Measurements from ENCODE around the gene SMG6. TPM values are rescaled to one million over a fixed set of nuclear protein-coding genes. Genes with fewer than 3 reads are reported as not detected.

SMG6 gene
- total and polyA plus RNA-seq, 2 of the 8 experiments (the other 6 are each of a cell fraction or from before 2014, with no cell fraction given) = 18.5 to 25.2 TPM

DNA sequence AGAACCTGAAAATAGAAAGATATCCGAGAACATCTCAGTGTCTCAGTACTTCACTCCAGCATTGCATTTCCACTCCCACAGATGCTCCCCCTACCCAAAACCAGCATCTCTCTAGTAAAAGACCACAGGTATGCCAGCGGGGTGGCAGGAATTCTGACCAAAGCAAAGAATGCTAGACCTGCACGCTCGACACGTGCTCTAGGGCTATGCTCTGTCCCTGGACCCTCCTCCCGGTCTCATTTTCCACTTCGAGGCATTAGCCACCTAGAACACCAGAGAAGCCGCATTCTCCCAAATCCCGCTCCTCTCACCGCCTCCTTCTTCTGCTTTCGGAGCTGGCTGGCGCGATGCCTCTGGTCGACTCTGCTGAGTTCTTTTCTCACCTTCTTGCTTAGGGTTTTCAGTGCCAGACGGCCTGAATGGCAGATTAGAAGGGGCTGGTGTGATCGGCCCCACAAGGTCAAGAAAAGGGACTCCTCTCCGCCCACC is 32.2 kb upstream of the SMG6 start:
- Histone ChIP-seq H4K91ac (replicated peaks; ENCODE audit: insufficient read length, low read length) (peak overlapping the region; percentile 75), H2BK120ac (replicated peaks; ENCODE audit: low read depth, low read length) (no peak overlapping the region), H2AFZ (ENCODE audit: low read length) (0 out of 2 replicates have a peak overlapping the region, but pooled peaks have one; percentile 15), H3K36me3 (ENCODE audit: control insufficient read depth in 2 of 4, insufficient read depth in 4 of 4, low read length in 3 of 4) (peaks cover 38 to 47% (median 43%) of the 10 kb centered on the region in 4 experiments), H4K20me1 (replicated peaks in 1 of 2; ENCODE audit: control insufficient read depth in 1 of 2, insufficient read depth in 2 of 2, low read length in 2 of 2) (peaks cover 0 to 4% of the 10 kb centered on the region in 2 experiments), H2BK5ac (ENCODE audit: low read depth, low read length) (peak overlapping the region; percentile 84), H4K8ac (ENCODE audit: extremely low read depth, insufficient read depth, low read length) (peak overlapping the region; percentile 93; the same call in 1 of the 2 replicates), H3K27ac (ENCODE audit: low read depth, low read length) (peak overlapping the region; percentile 72), H3K23me2 (ENCODE audit: low read depth, low read length) (peaks cover 20% of the 10 kb centered on the region), H3K9ac (replicated peaks in 1 of 4; ENCODE audit: extremely low read depth in 1 of 4, low read depth in 3 of 4, low read length in 3 of 4) (peak overlapping the region; percentile 77 to 98 (median 88)), H2AK5ac (ENCODE audit: low read depth, low read length) (no peak overlapping the region), H2BK20ac (ENCODE audit: low read length) (no peak overlapping the region), H3K23ac (ENCODE audit: insufficient read length) (no peak overlapping the region), H3K79me2 (ENCODE audit: control insufficient read depth in 1 of 2, insufficient read depth in 2 of 2, low read length in 2 of 2) (peaks cover 0 to 57% of the 10 kb centered on the region in 2 experiments; a peak in 2 of 4 replicates), H3K79me1 (ENCODE audit: low read depth, low read length) (peaks cover 5% of the 10 kb centered on the region), H2BK15ac (ENCODE audit: low read length) (no peak overlapping the region), H3K4ac (replicated peaks; ENCODE audit: insufficient read length, low read depth, low read length) (peak overlapping the region; percentile 48), H3K18ac (ENCODE audit: extremely low read depth, low read length) (peak overlapping the region; percentile 95), H3K27me3 (replicated peaks in 1 of 4; ENCODE audit: control insufficient read depth in 3 of 4, extremely low read depth in 1 of 4, insufficient read depth in 3 of 4, low read length in 3 of 4) (no peaks in the 10 kb centered on the region), H3K4me3 (ENCODE audit: extremely low read depth in 1 of 4, insufficient read depth in 2 of 4, low read depth in 3 of 4, low read length in 4 of 4) (peak overlapping the region; percentile 92 to 96 (median 94)), H4K5ac (ENCODE audit: insufficient read length, low read depth, low read length) (no peak overlapping the region), H3K14ac (ENCODE audit: insufficient read length) (no peak overlapping the region), H3K4me1 (replicated peaks in 1 of 4; ENCODE audit: control insufficient read depth in 3 of 4, insufficient read depth in 4 of 4, low read length in 3 of 4) (peaks cover 3 to 30% (median 13%) of the 10 kb centered on the region in 4 experiments; a peak in 6 of 7 replicates), H3K9me3 (ENCODE audit: insufficient read depth in 2 of 2, low read depth in 1 of 2, low read length in 1 of 2) (no peaks in the 10 kb centered on the region), H2BK12ac (ENCODE audit: low read depth, low read length) (0 out of 2 replicates have a peak overlapping the region, but pooled peaks have one; percentile 69), H3K4me2 (ENCODE audit: insufficient read depth in 1 of 2, low read depth in 2 of 2, low read length in 2 of 2) (peak overlapping the region; percentile 85 to 99), H3K56ac (replicated peaks; ENCODE audit: insufficient read length, low read depth, low read length) (peak overlapping the region; percentile 33)
- no peak for FAIRE-seq
- DNase-seq (ENCODE audit: low read depth in 1 of 2, low spot score in 2 of 2) = no peak
- TF ChIP-seq SAP30 (IDR thresholded peaks at IDR 0.05; ENCODE audit: insufficient read depth, insufficient replicate concordance, low read length) (peak; percentile 82), RFX5 (IDR thresholded peaks at IDR 0.05; ENCODE audit: borderline replicate concordance, low read depth, low read length) (no peak), FOSL1 (IDR thresholded peaks at IDR 0.05; ENCODE audit: insufficient read depth, low read depth, low read length) (no peak), TEAD4 (IDR thresholded peaks at IDR 0.05; ENCODE audit: low read depth, low read length) (peak; percentile 73), TAF7 (optimal IDR thresholded peaks at IDR 0.05; ENCODE audit: borderline replicate concordance, low read depth, low read length) (no peak), EGR1 (IDR thresholded peaks at IDR 0.05; ENCODE audit: borderline replicate concordance, low read depth, low read length) (no peak)
- TF ChIP-seq, protein P1, sequence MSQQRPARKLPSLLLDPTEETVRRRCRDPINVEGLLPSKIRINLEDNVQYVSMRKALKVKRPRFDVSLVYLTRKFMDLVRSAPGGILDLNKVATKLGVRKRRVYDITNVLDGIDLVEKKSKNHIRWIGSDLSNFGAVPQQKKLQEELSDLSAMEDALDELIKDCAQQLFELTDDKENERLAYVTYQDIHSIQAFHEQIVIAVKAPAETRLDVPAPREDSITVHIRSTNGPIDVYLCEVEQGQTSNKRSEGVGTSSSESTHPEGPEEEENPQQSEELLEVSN (IDR thresholded peaks at IDR 0.05) = no peak
- TF ChIP-seq, protein P2, sequence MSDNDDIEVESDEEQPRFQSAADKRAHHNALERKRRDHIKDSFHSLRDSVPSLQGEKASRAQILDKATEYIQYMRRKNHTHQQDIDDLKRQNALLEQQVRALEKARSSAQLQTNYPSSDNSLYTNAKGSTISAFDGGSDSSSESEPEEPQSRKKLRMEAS (IDR thresholded peaks at IDR 0.05) = peak; percentile 74
- 6% methylated on average over 17 of the region's 17 CpGs; no CpG with 5 or more reads in 1 of the 2 experiments for WGBS, 2 experiments (ENCODE audit: extremely low coverage in 1 of 2, insufficient coverage in 1 of 2, insufficient read length in 1 of 2, insufficient replicate concordance in 2 of 2, low coverage in 1 of 2, low lambda C conversion rate in 2 of 2, missing lambda C conversion rate in 1 of 2)
- POLR2A ChIA-PET (ENCODE audit: partially characterized antibody) = interaction anchor here (0.6 to 11.4 kb wide), 25 partner anchors 8 to 362 kb away, joined by 3 to 230 read pairs (median 6); partner anchors contain the start of genes SMG6 and SRR
- CTCF ChIA-PET (ENCODE audit: partially characterized antibody) = interaction anchor here (1.0 to 8.2 kb wide), 8 partner anchors 12 to 80 kb away, joined by 3 to 69 read pairs (median 5); no protein-coding TSS in a partner anchor
